GM21529 (cell line): Measurements from ENCODE around the gene TEX48.
A peak's percentile ranks its signal among the peaks of the same experiment; 100 is the strongest.

ENCODE experiments used
- ATAC-seq: cut with Tn5 transposase; IDR thresholded peaks from one replicate; pipeline ENCODE4 v1.9.1; 2021; ENCODE audit not compliant: unreplicated experiment

Gene TEX48

GRCh38 chr9:114669961-114670360, 12.0 kb downstream of the TEX48 start:
- ATAC-seq, result no peak

GRCh38 chr9:114668146-114668545, 13.8 kb downstream of the TEX48 start:
- no peak for ATAC-seq

- ATAC-seq, result no peak
These were observed 15.1 kb downstream of the TEX48 start for GRCh38 chr9:114666851-114667250.

- no peak for ATAC-seq
These were observed 15.6 kb downstream of the TEX48 start for GRCh38 chr9:114666401-114666800.

- ATAC-seq, result no peak
These were observed 17.8 kb downstream of the TEX48 start for GRCh38 chr9:114664181-114664580.

GRCh38 chr9:114662081-114662989, 19.7 kb downstream of the TEX48 start:
- peak; percentile 68 for ATAC-seq

- ATAC-seq, result no peak
These were observed 24.3 kb downstream of the TEX48 start, which contains the start of gene TEX53 for GRCh38 chr9:114657705-114658104. TEX53 (minus strand) TSS chr9:114657805; CDS start chr9:114657774, 31 bp downstream.

- ATAC-seq, result no peak
These were observed 25.7 kb downstream of the TEX48 start for GRCh38 chr9:114656301-114656700.

GRCh38 chr9:114655689-114656088, 26.3 kb downstream of the TEX48 start:
- no peak for ATAC-seq

- ATAC-seq, result peak; percentile 83
These were observed 28.3 kb downstream of the TEX48 start for GRCh38 chr9:114653556-114654159.

GRCh38 chr9:114652776-114653555, 29.0 kb downstream of the TEX48 start:
- no peak for ATAC-seq

- no peak for ATAC-seq
These were observed 38.1 kb downstream of the TEX48 start for GRCh38 chr9:114643896-114644295.

GRCh38 chr9:114643001-114643400, 39.0 kb downstream of the TEX48 start:
- ATAC-seq, result no peak

- ATAC-seq, result no peak
These were observed 40.0 kb downstream of the TEX48 start for GRCh38 chr9:114641967-114642366.

GRCh38 chr9:114638404-114638803, 43.6 kb downstream of the TEX48 start:
- no peak for ATAC-seq

GRCh38 chr9:114634387-114634786, 47.6 kb downstream of the TEX48 start:
- no peak for ATAC-seq

- no peak for ATAC-seq
These were observed 48.4 kb downstream of the TEX48 start for GRCh38 chr9:114633438-114634089.

- no peak for ATAC-seq
These were observed 50.8 kb downstream of the TEX48 start for GRCh38 chr9:114631166-114631565.

GRCh38 chr9:114629563-114630090, 52.4 kb downstream of the TEX48 start:
- no peak for ATAC-seq

GRCh38 chr9:114627553-114627952, 54.4 kb downstream of the TEX48 start:
- no peak for ATAC-seq
